SK-N-SH (cell line): ENCODE results near the gene RAP1GAP. TPM values are rescaled to one million over a fixed set of nuclear protein-coding genes. Genes with fewer than 3 reads are reported as not detected.

Experiments
- CTCF ChIA-PET: fragments of 300-600, 350-600 bp; formaldehyde crosslinking; extraction: SDS; loops from one replicate; lab custom pipeline; 2021; lab: Yijun Ruan, JAX
- POLR2A ChIA-PET: fragments of 350-600 bp; sonication (Branson Sonifier 250); formaldehyde crosslinking; extraction: SDS; loops from one replicate; lab custom pipeline; 2020; ENCODE audit warnings: antibody characterized with exemption, inconsistent platforms; lab: Yijun Ruan, JAX
- DNase-seq: peaks from one replicate; pipeline ENCODE4 v3.0.0; 2012
- H2AFZ ChIP-seq: fragments of 200-600 bp; sonication (generic); 2 replicates; pipeline ENCODE4 v1.8.1; 2016; ENCODE audit warnings: antibody characterized with exemption, mild to moderate bottlenecking, low read depth
- H3F3A ChIP-seq: fragments of 200-600 bp; sonication (generic); replicated peaks from 2 replicates; pipeline ENCODE3; 2016; ENCODE audit warnings: antibody characterized with exemption, mild to moderate bottlenecking; ENCODE audit not compliant: insufficient read depth
- H3K27ac ChIP-seq, 2 experiments: fragments of 200-500 bp in 1 of 2; fragments of 200-600 bp in 1 of 2; sonication (Bioruptor generic) in 1 of 2; sonication (generic), shearing (Covaris generic) in 1 of 2; 2 replicates each; pipeline versions ENCODE4 v1.5.1 to v1.6.1; 2014 to 2016; ENCODE audit warnings: low read depth in 2 of 2, inconsistent platforms in 1 of 2, low read length in 1 of 2, mild to moderate bottlenecking in 1 of 2, mixed read lengths in 1 of 2
- H3K27me3 ChIP-seq: fragments of 200-600 bp; sonication (generic), shearing (Covaris generic); 2 replicates; pipeline ENCODE4 v1.6.1; 2016; ENCODE audit warnings: mixed run types; ENCODE audit not compliant: insufficient read depth
- H3K36me3 ChIP-seq, 2 experiments: fragments of 200-500 bp in 1 of 2; fragments of 200-600 bp in 1 of 2; sonication (Bioruptor generic) in 1 of 2; sonication (generic) in 1 of 2; replicated peaks in 1 of 2; 2 replicates each; pipeline versions ENCODE3 to v1.5.1; 2014 to 2016; ENCODE audit warnings: low read length in 1 of 2, mild to moderate bottlenecking in 1 of 2; ENCODE audit not compliant: insufficient read depth in 2 of 2, control insufficient read depth in 1 of 2
- H3K4me1 ChIP-seq, 2 experiments: fragments of 200-500 bp in 1 of 2; fragments of 200-600 bp in 1 of 2; sonication (Bioruptor generic) in 1 of 2; sonication (generic), shearing (Covaris generic) in 1 of 2; 2 replicates each; pipeline versions ENCODE4 v1.5.1 to v1.6.1; 2014 to 2016; ENCODE audit warnings: low read depth in 1 of 2, low read length in 1 of 2, mixed run types in 1 of 2; ENCODE audit not compliant: insufficient read depth in 2 of 2, control insufficient read depth in 1 of 2
- H3K4me2 ChIP-seq: fragments of 200-600 bp; sonication (generic), shearing (Covaris generic); 2 replicates; pipeline ENCODE4 v1.6.1; 2017; ENCODE audit warnings: mixed run types
- H3K4me3 ChIP-seq, 2 experiments: fragments of 200-500 bp in 1 of 2; fragments of 200-600 bp in 1 of 2; sonication (Bioruptor generic) in 1 of 2; sonication (generic), shearing (Covaris generic) in 1 of 2; 2 replicates each; pipeline versions ENCODE4 v1.5.1 to v1.8.1; 2014 to 2016; ENCODE audit warnings: low read depth in 2 of 2, inconsistent platforms in 1 of 2, low read length in 1 of 2, mild to moderate bottlenecking in 1 of 2, mixed read lengths in 1 of 2, moderate library complexity in 1 of 2
- H3K79me2 ChIP-seq: fragments of 200-600 bp; sonication (generic); 2 replicates; pipeline ENCODE4 v1.8.1; 2017; ENCODE audit warnings: mild to moderate bottlenecking; ENCODE audit not compliant: insufficient read depth
- H3K9ac ChIP-seq: fragments of 200-600 bp; sonication (generic); 2 replicates; pipeline ENCODE4 v1.6.1; 2017; ENCODE audit warnings: mixed run types
- H3K9me2 ChIP-seq: fragments of 200-600 bp; sonication (generic); 2 replicates; pipeline ENCODE4 v1.6.1; 2017; ENCODE audit warnings: mixed run types
- H3K9me3 ChIP-seq: fragments of 200-600 bp; sonication (generic); 2 replicates; pipeline ENCODE4 v1.6.1; 2017; ENCODE audit warnings: mixed run types, mild to moderate bottlenecking, moderate library complexity
- H4K20me1 ChIP-seq: fragments of 200-600 bp; sonication (generic); 2 replicates; pipeline ENCODE4 v1.6.1; 2017; ENCODE audit warnings: mild to moderate bottlenecking, mixed run types; ENCODE audit not compliant: insufficient read depth
- MEF2A ChIP-seq: IDR thresholded peaks from 2 replicates; pipeline ENCODE4 v1.4.0; 2012; ENCODE audit warnings: low read depth, borderline replicate concordance
- NFIC ChIP-seq: IDR thresholded peaks from 2 replicates; pipeline ENCODE4 v1.4.0; 2012; ENCODE audit warnings: borderline replicate concordance
- NRF1 ChIP-seq: IDR thresholded peaks from 2 replicates; pipeline ENCODE4 v1.6.1; 2012; ENCODE audit warnings: low read depth, mild to moderate bottlenecking, low read length
- POLR2AphosphoS5 ChIP-seq: IDR thresholded peaks from 2 replicates; pipeline ENCODE4 v1.6.1; 2012; ENCODE audit warnings: low read depth, low read length
- RAD21 ChIP-seq: IDR thresholded peaks from 2 replicates; pipeline ENCODE4 v1.6.1; 2012; ENCODE audit warnings: mild to moderate bottlenecking, low read length
- RCOR1 ChIP-seq: fragments of 150-350 bp; IDR thresholded peaks from 2 replicates; pipeline ENCODE4 v1.6.1; 2017; ENCODE audit warnings: antibody characterized with exemption, low read length
- SMC3 ChIP-seq: IDR thresholded peaks from 2 replicates; pipeline ENCODE4 v1.6.1; 2012; ENCODE audit warnings: low read depth, low read length, improper control_type of control experiment
- TCF12 ChIP-seq: IDR thresholded peaks from 2 replicates; pipeline ENCODE4 v1.4.0; 2012
- WGBS: methylation state at CpG from one replicate; pipeline ENCODE4 v1.1.6; 2017; ENCODE audit warnings: low lambda C conversion rate; 5-methylcytosine and 5-hydroxymethylcytosine counted together
- polyA plus RNA-seq, 3 experiments: library from polyadenylated mRNA; depleted of rRNA; stranded (reverse); fragments of >200 nt; gene quantifications; 2 replicates each; pipeline ENCODE4 v1.2.3, GENCODE V29; 2012
- TF ChIP-seq, protein P1 (sequence below): IDR thresholded peaks from 2 replicates; pipeline ENCODE4; 2012
- TF ChIP-seq, protein P2 (sequence below): fragments of 200-600 bp; sonication (generic); IDR thresholded peaks from 2 replicates; pipeline ENCODE4 v1.6.1; 2017; ENCODE audit warnings: antibody characterized with exemption, mild to moderate bottlenecking, moderate library complexity

Gene RAP1GAP
- polyA plus RNA-seq, 1 of the 3 experiments (the other 2 are of a cell fraction): 0.99 TPM

DNA sequence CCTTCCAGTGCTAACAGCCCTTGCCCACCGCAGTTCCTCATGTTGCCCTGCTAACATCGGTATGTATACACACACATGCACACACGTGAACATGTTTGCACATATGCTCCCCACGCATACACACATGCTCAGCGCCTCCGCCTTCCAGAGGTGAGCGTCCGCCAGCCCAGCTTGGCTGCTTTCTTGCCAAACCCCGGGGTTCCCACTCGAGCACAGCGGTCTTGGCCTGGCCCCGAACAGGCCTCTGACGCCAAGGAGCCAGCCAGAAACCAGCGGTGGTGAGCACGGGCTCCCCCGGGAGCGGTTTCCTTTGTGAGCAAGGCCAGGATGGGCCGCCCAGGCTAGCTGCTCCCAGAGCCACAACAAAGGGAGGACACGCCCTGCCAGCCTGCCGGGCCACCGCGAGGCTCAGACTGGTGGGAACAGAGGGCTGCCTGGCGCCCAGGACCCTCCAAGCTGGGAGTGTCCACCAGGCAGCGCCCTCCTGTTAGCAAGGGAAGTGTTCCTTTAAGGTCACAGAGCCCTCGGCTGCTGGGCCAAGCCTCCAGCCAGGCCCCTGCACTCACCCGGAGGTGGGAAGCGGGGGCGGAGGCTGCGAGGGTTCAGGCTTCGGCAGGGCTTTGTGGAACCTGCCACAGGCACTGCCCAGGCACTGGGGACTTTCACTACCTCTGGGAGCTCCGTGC, 94.5 kb downstream of the RAP1GAP start:
- H3F3A ChIP-seq: no peaks in the 10 kb centered on the region
- ChIA-PET CTCF (interaction anchor here (1.1 to 6.2 kb wide), 16 partner anchors 9 to 389 kb away, joined by 3 to 133 read pairs (median 4); partner anchors contain the start of gene ALPL), POLR2A (no interaction called here)
- H3K9me3 ChIP-seq: no peaks in the 10 kb centered on the region
- no peak overlapping the region for H3K9ac ChIP-seq
- H3K9me2 ChIP-seq: no peaks in the 10 kb centered on the region
- no peak overlapping the region for H3K4me2 ChIP-seq
- peaks cover 0 to 5% of the 10 kb centered on the region in 2 experiments; a peak in 2 of 4 replicates for H3K4me1 ChIP-seq
- no peak for DNase-seq
- H3K79me2 ChIP-seq: no peaks in the 10 kb centered on the region
- no peak overlapping the region for H3K4me3 ChIP-seq
- TF ChIP-seq NFIC (no peak), TCF12 (no peak), RCOR1 (no peak), SMC3 (no peak), MEF2A (no peak)
- TF ChIP-seq, protein P1, sequence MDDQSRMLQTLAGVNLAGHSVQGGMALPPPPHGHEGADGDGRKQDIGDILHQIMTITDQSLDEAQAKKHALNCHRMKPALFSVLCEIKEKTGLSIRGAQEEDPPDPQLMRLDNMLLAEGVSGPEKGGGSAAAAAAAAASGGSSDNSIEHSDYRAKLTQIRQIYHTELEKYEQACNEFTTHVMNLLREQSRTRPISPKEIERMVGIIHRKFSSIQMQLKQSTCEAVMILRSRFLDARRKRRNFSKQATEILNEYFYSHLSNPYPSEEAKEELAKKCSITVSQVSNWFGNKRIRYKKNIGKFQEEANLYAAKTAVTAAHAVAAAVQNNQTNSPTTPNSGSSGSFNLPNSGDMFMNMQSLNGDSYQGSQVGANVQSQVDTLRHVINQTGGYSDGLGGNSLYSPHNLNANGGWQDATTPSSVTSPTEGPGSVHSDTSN: no peak
- no peaks in the 10 kb centered on the region for H3K27me3 ChIP-seq
- H2AFZ ChIP-seq: no peak overlapping the region
- no peaks in the 10 kb centered on the region for H3K36me3 ChIP-seq
- no peaks in the 10 kb centered on the region for H4K20me1 ChIP-seq
- WGBS: 91% methylated on average over 19 of the region's 31 CpGs
- no peak overlapping the region for H3K27ac ChIP-seq

DNA sequence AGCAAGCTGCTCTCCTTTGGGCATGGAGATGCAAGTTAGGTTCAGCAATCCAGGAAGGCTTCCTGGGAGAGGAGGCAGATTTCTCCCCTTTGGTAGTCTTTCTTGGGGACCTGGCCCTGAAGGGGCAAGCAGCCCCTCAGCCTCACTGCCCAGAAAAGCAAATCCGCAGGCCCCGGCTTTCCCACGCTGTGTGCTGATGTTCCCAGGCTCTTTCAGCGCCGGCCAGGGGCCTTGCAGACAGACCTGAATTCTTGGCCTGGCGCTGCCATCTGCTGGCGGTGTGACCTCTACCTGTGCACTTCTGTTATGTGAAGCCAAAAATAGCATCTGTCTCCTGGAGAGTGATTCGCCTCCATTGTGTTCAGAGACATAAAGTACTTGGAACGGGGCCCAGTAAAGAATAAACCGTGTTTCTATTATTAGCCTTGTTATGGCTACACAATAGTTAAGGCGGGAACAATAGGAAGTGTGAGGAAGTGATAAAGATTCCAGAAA, 95.1 kb downstream of the RAP1GAP start:
- Histone ChIP-seq H3F3A (no peaks in the 10 kb centered on the region), H3K36me3 (no peaks in the 10 kb centered on the region), H3K4me2 (no peak overlapping the region), H3K9me2 (no peaks in the 10 kb centered on the region), H4K20me1 (no peaks in the 10 kb centered on the region), H3K4me3 (no peak overlapping the region), H3K79me2 (no peaks in the 10 kb centered on the region), H3K9me3 (no peaks in the 10 kb centered on the region), H3K9ac (no peak overlapping the region), H3K27ac (no peak overlapping the region), H3K27me3 (no peaks in the 10 kb centered on the region), H3K4me1 (peaks cover 0 to 5% of the 10 kb centered on the region in 2 experiments; a peak in 2 of 4 replicates), H2AFZ (no peak overlapping the region)
- peak; percentile 85 for DNase-seq
- 0 out of 2 replicates have a peak, but pooled peaks have one; percentile 12 for TF ChIP-seq RCOR1
- TF ChIP-seq, protein P2, sequence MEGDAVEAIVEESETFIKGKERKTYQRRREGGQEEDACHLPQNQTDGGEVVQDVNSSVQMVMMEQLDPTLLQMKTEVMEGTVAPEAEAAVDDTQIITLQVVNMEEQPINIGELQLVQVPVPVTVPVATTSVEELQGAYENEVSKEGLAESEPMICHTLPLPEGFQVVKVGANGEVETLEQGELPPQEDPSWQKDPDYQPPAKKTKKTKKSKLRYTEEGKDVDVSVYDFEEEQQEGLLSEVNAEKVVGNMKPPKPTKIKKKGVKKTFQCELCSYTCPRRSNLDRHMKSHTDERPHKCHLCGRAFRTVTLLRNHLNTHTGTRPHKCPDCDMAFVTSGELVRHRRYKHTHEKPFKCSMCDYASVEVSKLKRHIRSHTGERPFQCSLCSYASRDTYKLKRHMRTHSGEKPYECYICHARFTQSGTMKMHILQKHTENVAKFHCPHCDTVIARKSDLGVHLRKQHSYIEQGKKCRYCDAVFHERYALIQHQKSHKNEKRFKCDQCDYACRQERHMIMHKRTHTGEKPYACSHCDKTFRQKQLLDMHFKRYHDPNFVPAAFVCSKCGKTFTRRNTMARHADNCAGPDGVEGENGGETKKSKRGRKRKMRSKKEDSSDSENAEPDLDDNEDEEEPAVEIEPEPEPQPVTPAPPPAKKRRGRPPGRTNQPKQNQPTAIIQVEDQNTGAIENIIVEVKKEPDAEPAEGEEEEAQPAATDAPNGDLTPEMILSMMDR: peak; percentile 78
- peak; percentile 68; the same call in 1 of the 2 replicates for TF ChIP-seq MEF2A
- peak; percentile 91 for TF ChIP-seq SMC3
- TF ChIP-seq, protein P1: no peak
- no peak for TF ChIP-seq POLR2AphosphoS5
- peak; percentile 92 for TF ChIP-seq RAD21
- no peak for TF ChIP-seq NRF1
- WGBS: 25% methylated on average over 8 of the region's 11 CpGs
- ChIA-PET CTCF (interaction anchor here (0.6 to 6.2 kb wide), 32 partner anchors 10 to 389 kb away, joined by 3 to 133 read pairs (median 4); partner anchors contain the start of gene ALPL), POLR2A (no interaction called here)
